K562 (cell line): Measurements from ENCODE around the gene RDH16. TPM values are rescaled to one million over a fixed set of nuclear protein-coding genes. Genes with fewer than 3 reads are reported as not detected.

Source experiments
- BRD9 ChIP-seq: fragments of 450-650 bp; IDR thresholded peaks from 2 replicates; pipeline ENCODE4 v1.6.1; 2018; ENCODE audit warnings: low read depth; ENCODE audit not compliant: partially characterized antibody
- CREBBP ChIP-seq: IDR thresholded peaks from one replicate; pipeline ENCODE4 v1.6.1; 2012; ENCODE audit warnings: low read depth, mild to moderate bottlenecking, control low read depth, inconsistent platforms, low read length
- CSDE1 ChIP-seq, 2 experiments: fragments of 450-650 bp; IDR thresholded peaks; 2 replicates each; pipeline ENCODE4 v1.6.1; 2016; ENCODE audit warnings: mild to moderate bottlenecking in 1 of 2
- E4F1 ChIP-seq: fragments of 250-450 bp; sonication (Bioruptor Pico); IDR thresholded peaks from 2 replicates; pipeline ENCODE4 v1.5.0; 2021; ENCODE audit warnings: mild to moderate bottlenecking, borderline replicate concordance
- EGR1 ChIP-seq: fragments of 450-650 bp; conservative IDR thresholded peaks from 2 replicates; pipeline ENCODE4 v1.6.1; 2017; ENCODE audit warnings: mild to moderate bottlenecking
- ELF4 ChIP-seq: fragments of 450-650 bp; formaldehyde crosslinking; IDR thresholded peaks from 2 replicates; pipeline ENCODE4 v1.4.0; 2022; ENCODE audit warnings: missing genetic modification characterization
- GATAD2A ChIP-seq: fragments of 450-650 bp; IDR thresholded peaks from 2 replicates; pipeline ENCODE4 v1.6.1; 2017
- MAFF ChIP-seq: IDR thresholded peaks from 2 replicates; pipeline ENCODE4 v1.6.1; 2012; ENCODE audit warnings: low read length, improper control_type of control experiment
- MEIS2 ChIP-seq: fragments of 450-650 bp; IDR thresholded peaks from 2 replicates; pipeline ENCODE4 v1.6.1; 2014; ENCODE audit warnings: mild to moderate bottlenecking; ENCODE audit not compliant: partially characterized antibody
- PHF20 ChIP-seq: fragments of 450-650 bp; IDR thresholded peaks from 2 replicates; pipeline ENCODE4 v1.6.1; 2018; ENCODE audit not compliant: partially characterized antibody
- SMARCA4 ChIP-seq: fragments of 450-650 bp; IDR thresholded peaks from 2 replicates; pipeline ENCODE4 v1.6.1; 2016
- ZBTB9 ChIP-seq: fragments of 450-650 bp; formaldehyde crosslinking; IDR thresholded peaks from 2 replicates; pipeline ENCODE4 v1.4.0; 2020; ENCODE audit warnings: mild to moderate bottlenecking, moderate library complexity
- ZNF274 ChIP-seq: IDR thresholded peaks from 2 replicates; pipeline ENCODE4 v1.6.1; 2011; ENCODE audit warnings: low read depth, mild to moderate bottlenecking, low read length, moderate library complexity, borderline replicate concordance
- polyA plus RNA-seq, 8 experiments: library from polyadenylated mRNA; depleted of rRNA in 4 of 8; stranded (reverse) in 5 of 8; unstranded in 3 of 8; fragments of >200 nt; fragmentation: Nextera tagmentation in 2 of 8; fragmentation: Illumina TruSeq in 1 of 8; extraction: Ambion mirVana in 2 of 8; extraction: Trizol in 1 of 8; gene quantifications; 2 replicates each; pipeline versions ENCODE4 v1.2.1 to v1.2.3, GENCODE V29; 2011 to 2014; ENCODE audit warnings: inconsistent platforms in 1 of 8, missing spikeins in 1 of 8
- total RNA-seq, 7 experiments: library from RNA; depleted of rRNA in 6 of 7; stranded (reverse); fragments of >200 nt in 6 of 7; fragmentation: Illumina TruSeq in 2 of 7; extraction: Trizol in 2 of 7; gene quantifications; 2 replicates each; pipeline versions ENCODE4 v1.2.1 to v1.2.3, GENCODE V29; 2011 to 2021; ENCODE audit warnings: low replicate concordance in 1 of 7
- TF ChIP-seq, protein P1 (sequence below): fragments of 450-650 bp; IDR thresholded peaks from 2 replicates; pipeline ENCODE4 v1.6.1; 2016; ENCODE audit warnings: mild to moderate bottlenecking, moderate library complexity

The RDH16 gene
- total and polyA plus RNA-seq, 9 of the 15 experiments (the other 6 are each of a cell fraction or from before 2014, with no cell fraction given), result 0.11 to 0.52 (median 0.22) TPM; not detected in 1

GRCh38 chr12:56990648-56991318 is 33.4 kb upstream of the RDH16 start (continued):
- TF ChIP-seq ZBTB9 (CRISPR knock-in tag) (no peak), MAFF (no peak), ELF4 (CRISPR knock-in tag) (no peak), MEIS2 (peak; percentile 2), E4F1 (CRISPR knock-in tag) (no peak), SMARCA4 (no peak), EGR1 (no peak), GATAD2A (no peak), BRD9 (peak; percentile 88), PHF20 (peak; percentile 46), CREBBP (no peak), CSDE1 (IDR thresholded peaks at IDR 0.05) (no peak), ZNF274 (no peak)
- TF ChIP-seq, protein P1, sequence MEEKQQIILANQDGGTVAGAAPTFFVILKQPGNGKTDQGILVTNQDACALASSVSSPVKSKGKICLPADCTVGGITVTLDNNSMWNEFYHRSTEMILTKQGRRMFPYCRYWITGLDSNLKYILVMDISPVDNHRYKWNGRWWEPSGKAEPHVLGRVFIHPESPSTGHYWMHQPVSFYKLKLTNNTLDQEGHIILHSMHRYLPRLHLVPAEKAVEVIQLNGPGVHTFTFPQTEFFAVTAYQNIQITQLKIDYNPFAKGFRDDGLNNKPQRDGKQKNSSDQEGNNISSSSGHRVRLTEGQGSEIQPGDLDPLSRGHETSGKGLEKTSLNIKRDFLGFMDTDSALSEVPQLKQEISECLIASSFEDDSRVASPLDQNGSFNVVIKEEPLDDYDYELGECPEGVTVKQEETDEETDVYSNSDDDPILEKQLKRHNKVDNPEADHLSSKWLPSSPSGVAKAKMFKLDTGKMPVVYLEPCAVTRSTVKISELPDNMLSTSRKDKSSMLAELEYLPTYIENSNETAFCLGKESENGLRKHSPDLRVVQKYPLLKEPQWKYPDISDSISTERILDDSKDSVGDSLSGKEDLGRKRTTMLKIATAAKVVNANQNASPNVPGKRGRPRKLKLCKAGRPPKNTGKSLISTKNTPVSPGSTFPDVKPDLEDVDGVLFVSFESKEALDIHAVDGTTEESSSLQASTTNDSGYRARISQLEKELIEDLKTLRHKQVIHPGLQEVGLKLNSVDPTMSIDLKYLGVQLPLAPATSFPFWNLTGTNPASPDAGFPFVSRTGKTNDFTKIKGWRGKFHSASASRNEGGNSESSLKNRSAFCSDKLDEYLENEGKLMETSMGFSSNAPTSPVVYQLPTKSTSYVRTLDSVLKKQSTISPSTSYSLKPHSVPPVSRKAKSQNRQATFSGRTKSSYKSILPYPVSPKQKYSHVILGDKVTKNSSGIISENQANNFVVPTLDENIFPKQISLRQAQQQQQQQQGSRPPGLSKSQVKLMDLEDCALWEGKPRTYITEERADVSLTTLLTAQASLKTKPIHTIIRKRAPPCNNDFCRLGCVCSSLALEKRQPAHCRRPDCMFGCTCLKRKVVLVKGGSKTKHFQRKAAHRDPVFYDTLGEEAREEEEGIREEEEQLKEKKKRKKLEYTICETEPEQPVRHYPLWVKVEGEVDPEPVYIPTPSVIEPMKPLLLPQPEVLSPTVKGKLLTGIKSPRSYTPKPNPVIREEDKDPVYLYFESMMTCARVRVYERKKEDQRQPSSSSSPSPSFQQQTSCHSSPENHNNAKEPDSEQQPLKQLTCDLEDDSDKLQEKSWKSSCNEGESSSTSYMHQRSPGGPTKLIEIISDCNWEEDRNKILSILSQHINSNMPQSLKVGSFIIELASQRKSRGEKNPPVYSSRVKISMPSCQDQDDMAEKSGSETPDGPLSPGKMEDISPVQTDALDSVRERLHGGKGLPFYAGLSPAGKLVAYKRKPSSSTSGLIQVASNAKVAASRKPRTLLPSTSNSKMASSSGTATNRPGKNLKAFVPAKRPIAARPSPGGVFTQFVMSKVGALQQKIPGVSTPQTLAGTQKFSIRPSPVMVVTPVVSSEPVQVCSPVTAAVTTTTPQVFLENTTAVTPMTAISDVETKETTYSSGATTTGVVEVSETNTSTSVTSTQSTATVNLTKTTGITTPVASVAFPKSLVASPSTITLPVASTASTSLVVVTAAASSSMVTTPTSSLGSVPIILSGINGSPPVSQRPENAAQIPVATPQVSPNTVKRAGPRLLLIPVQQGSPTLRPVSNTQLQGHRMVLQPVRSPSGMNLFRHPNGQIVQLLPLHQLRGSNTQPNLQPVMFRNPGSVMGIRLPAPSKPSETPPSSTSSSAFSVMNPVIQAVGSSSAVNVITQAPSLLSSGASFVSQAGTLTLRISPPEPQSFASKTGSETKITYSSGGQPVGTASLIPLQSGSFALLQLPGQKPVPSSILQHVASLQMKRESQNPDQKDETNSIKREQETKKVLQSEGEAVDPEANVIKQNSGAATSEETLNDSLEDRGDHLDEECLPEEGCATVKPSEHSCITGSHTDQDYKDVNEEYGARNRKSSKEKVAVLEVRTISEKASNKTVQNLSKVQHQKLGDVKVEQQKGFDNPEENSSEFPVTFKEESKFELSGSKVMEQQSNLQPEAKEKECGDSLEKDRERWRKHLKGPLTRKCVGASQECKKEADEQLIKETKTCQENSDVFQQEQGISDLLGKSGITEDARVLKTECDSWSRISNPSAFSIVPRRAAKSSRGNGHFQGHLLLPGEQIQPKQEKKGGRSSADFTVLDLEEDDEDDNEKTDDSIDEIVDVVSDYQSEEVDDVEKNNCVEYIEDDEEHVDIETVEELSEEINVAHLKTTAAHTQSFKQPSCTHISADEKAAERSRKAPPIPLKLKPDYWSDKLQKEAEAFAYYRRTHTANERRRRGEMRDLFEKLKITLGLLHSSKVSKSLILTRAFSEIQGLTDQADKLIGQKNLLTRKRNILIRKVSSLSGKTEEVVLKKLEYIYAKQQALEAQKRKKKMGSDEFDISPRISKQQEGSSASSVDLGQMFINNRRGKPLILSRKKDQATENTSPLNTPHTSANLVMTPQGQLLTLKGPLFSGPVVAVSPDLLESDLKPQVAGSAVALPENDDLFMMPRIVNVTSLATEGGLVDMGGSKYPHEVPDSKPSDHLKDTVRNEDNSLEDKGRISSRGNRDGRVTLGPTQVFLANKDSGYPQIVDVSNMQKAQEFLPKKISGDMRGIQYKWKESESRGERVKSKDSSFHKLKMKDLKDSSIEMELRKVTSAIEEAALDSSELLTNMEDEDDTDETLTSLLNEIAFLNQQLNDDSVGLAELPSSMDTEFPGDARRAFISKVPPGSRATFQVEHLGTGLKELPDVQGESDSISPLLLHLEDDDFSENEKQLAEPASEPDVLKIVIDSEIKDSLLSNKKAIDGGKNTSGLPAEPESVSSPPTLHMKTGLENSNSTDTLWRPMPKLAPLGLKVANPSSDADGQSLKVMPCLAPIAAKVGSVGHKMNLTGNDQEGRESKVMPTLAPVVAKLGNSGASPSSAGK, result peak; percentile 75
